Upper lobe of right lung (tissue), 1 donor: ENCODE data around the gene SLC9A8. TPM values are rescaled to one million over a fixed set of nuclear protein-coding genes. Genes with fewer than 3 reads are reported as not detected.

Experiments
- ATAC-seq: fragments of 200-7000 bp; cut with Tn5 transposase; one replicate; pipeline ENCODE4 v1.9.1; 2020; ENCODE audit warnings: mild to moderate bottlenecking, moderate library complexity
- DNase-seq: peaks from one replicate; pipeline ENCODE4 v3.0.0-alpha.2; 2020
- H3K27ac ChIP-seq: fragments of 200-600 bp; one replicate; pipeline ENCODE4 v1.8.0; 2022
- H3K27me3 ChIP-seq: fragments of 200-600 bp; one replicate; pipeline ENCODE4 v1.8.0; 2022; ENCODE audit warnings: mild to moderate bottlenecking
- H3K36me3 ChIP-seq: fragments of 200-600 bp; one replicate; pipeline ENCODE4 v1.8.0; 2022
- H3K4me1 ChIP-seq: fragments of 200-600 bp; one replicate; pipeline ENCODE4 v1.8.0; 2022
- H3K4me3 ChIP-seq: fragments of 200-600 bp; one replicate; pipeline ENCODE4 v1.8.0; 2022; ENCODE audit warnings: mild to moderate bottlenecking
- H3K9me3 ChIP-seq: fragments of 200-600 bp; one replicate; pipeline ENCODE4 v1.8.0; 2022
- intact Hi-C: fragments of 100-400 bp; cut with DNase I; formaldehyde crosslinking; loops from one replicate; pipeline ENCODE4 v1.11.0; 2022
- total RNA-seq: library from RNA; stranded (reverse); fragmentation: NEBNext Ultra II Directional; extraction: Animal tissue kit (Norgen Biotek cat#: 25700); gene quantifications from one replicate; pipeline ENCODE4 v1.2.1, GENCODE V29; 2021
- TF ChIP-seq, protein P1 (sequence below): fragments of 200-600 bp; IDR thresholded peaks from one replicate; pipeline ENCODE4 v1.8.0; 2022; ENCODE audit warnings: antibody characterized with exemption
- donor health status: DM: no; HTN: yes; CAD: no; lungs with severe emphysema.

The SLC9A8 gene
- total RNA-seq, 1 donor from 2014 or later: 15.0 TPM

DNA sequence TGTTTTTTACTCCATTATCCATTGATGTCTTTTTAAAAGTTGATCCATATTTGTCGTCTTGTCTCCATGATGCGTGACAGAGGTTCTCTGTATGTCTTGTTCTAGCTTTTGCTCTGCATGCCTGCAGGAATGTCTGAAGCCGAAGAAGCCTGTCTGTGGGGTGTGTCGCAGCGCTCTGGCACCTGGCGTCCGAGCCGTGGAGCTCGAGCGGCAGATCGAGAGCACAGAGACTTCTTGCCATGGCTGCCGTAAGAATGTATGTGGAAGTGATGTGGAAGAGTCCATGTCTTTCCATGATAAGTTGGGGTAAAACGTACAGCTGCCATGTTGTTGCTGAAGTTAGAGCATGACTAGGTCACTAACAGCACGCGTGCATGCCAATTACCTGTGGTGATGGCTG is 128.8 kb downstream of the SLC9A8 start:
- peak; percentile 19 for DNase-seq

More for the DNA sequence above, 128.8 kb downstream of the SLC9A8 start:
- no peak for ATAC-seq
- H3K27me3 ChIP-seq: no peaks in the 10 kb centered on the region
- peaks cover 26% of the 10 kb centered on the region for H3K4me1 ChIP-seq
- TF ChIP-seq, protein P1, sequence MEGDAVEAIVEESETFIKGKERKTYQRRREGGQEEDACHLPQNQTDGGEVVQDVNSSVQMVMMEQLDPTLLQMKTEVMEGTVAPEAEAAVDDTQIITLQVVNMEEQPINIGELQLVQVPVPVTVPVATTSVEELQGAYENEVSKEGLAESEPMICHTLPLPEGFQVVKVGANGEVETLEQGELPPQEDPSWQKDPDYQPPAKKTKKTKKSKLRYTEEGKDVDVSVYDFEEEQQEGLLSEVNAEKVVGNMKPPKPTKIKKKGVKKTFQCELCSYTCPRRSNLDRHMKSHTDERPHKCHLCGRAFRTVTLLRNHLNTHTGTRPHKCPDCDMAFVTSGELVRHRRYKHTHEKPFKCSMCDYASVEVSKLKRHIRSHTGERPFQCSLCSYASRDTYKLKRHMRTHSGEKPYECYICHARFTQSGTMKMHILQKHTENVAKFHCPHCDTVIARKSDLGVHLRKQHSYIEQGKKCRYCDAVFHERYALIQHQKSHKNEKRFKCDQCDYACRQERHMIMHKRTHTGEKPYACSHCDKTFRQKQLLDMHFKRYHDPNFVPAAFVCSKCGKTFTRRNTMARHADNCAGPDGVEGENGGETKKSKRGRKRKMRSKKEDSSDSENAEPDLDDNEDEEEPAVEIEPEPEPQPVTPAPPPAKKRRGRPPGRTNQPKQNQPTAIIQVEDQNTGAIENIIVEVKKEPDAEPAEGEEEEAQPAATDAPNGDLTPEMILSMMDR: no peak
- H3K4me3 ChIP-seq: no peak overlapping the region
- no peak overlapping the region for H3K27ac ChIP-seq
- no peaks in the 10 kb centered on the region for H3K9me3 ChIP-seq
- intact Hi-C loops: no loop called here
- peaks cover 70% of the 10 kb centered on the region for H3K36me3 ChIP-seq

Other genes with a start within 250 kb of the SLC9A8 start
- 42.1 TPM for gene PTGIS, start 244.7 kb upstream of the SLC9A8 start, total RNA-seq
- 46.1 TPM for gene B4GALT5, start 99.0 kb upstream of the SLC9A8 start, total RNA-seq
- 8.7 TPM for gene SPATA2, start 102.7 kb downstream of the SLC9A8 start, total RNA-seq
- gene RNF114, start 123.6 kb downstream of the SLC9A8 start, total RNA-seq: 74.7 TPM
- gene SNAI1, start 170.2 kb downstream of the SLC9A8 start, total RNA-seq: 10.6 TPM